HEK293 (cell line): ENCODE data around the gene TBC1D14.

Experiments
- CTCF ChIA-PET: fragments of 350-600 bp; formaldehyde crosslinking; extraction: SDS; loops from one replicate; lab custom pipeline; 2021; ENCODE audit warnings: antibody characterized with exemption; lab: Yijun Ruan, JAX
- POLR2A ChIA-PET: fragments of 300-600 bp; formaldehyde crosslinking; extraction: SDS; loops from one replicate; lab custom pipeline; 2020; ENCODE audit warnings: antibody characterized with exemption, inconsistent platforms; lab: Yijun Ruan, JAX
- H3K27ac ChIP-seq: fragments of 200-500 bp; sonication (Bioruptor generic); 2 replicates; pipeline ENCODE4 v1.5.1; 2014; ENCODE audit warnings: low read depth, low read length, control low read depth, inconsistent platforms; ENCODE audit errors: extremely low read depth
- H3K36me3 ChIP-seq, 2 experiments: fragments of 200-500 bp in 1 of 2; sonication (Bioruptor generic) in 1 of 2; 1 replicate in 1 of 2; 2 replicates in 1 of 2; pipeline ENCODE4 v1.5.1; 2014 to 2017; ENCODE audit warnings: inconsistent platforms in 2 of 2, low read length in 2 of 2; ENCODE audit not compliant: control insufficient read depth in 2 of 2, insufficient read depth in 1 of 2
- H3K4me1 ChIP-seq: fragments of 200-500 bp; sonication (Bioruptor generic); 2 replicates; pipeline ENCODE4 v1.5.1; 2014; ENCODE audit warnings: mild to moderate bottlenecking, low read length, inconsistent platforms; ENCODE audit not compliant: control insufficient read depth, insufficient read depth
- H3K4me3 ChIP-seq: 2 replicates; pipeline ENCODE4 v1.5.1; 2011; ENCODE audit warnings: low read depth, mild to moderate bottlenecking, control low read depth, low read length, moderate library complexity
- H3K9me3 ChIP-seq: fragments of 200-500 bp; sonication (Bioruptor generic); 2 replicates; pipeline ENCODE4 v1.5.1; 2014; ENCODE audit warnings: low read depth, low read length, inconsistent platforms; ENCODE audit not compliant: control insufficient read depth, insufficient read depth
- HOXA7 ChIP-seq: sonication (generic); formaldehyde crosslinking; IDR thresholded peaks from 2 replicates; pipeline ENCODE4 v1.8.1; 2022; ENCODE audit warnings: missing genetic modification reagents, borderline replicate concordance
- KLF16 ChIP-seq: fragments of 450-650 bp; formaldehyde crosslinking; IDR thresholded peaks from 2 replicates; pipeline ENCODE4 v1.5.1; 2017; ENCODE audit warnings: missing biosample characterization, missing genetic modification characterization
- SCRT2 ChIP-seq: fragments of 450-650 bp; formaldehyde crosslinking; IDR thresholded peaks from 2 replicates; pipeline ENCODE4 v1.5.1; 2016; ENCODE audit warnings: missing biosample characterization, missing genetic modification characterization
- YY1 ChIP-seq: fragments of 450-650 bp; formaldehyde crosslinking; IDR thresholded peaks from 2 replicates; pipeline ENCODE4 v1.5.1; 2018; ENCODE audit warnings: missing biosample characterization, missing genetic modification characterization
- ZBTB10 ChIP-seq: fragments of 450-650 bp; formaldehyde crosslinking; IDR thresholded peaks from 2 replicates; pipeline ENCODE4 v1.5.1; 2016; ENCODE audit warnings: missing biosample characterization, missing genetic modification characterization
- ZBTB20 ChIP-seq: fragments of 450-650 bp; formaldehyde crosslinking; IDR thresholded peaks from 2 replicates; pipeline ENCODE4 v1.5.1; 2016; ENCODE audit warnings: missing biosample characterization, missing genetic modification characterization
- ZNF169 ChIP-seq: fragments of 450-650 bp; formaldehyde crosslinking; IDR thresholded peaks from 2 replicates; pipeline ENCODE4 v1.5.1; 2016; ENCODE audit warnings: missing biosample characterization, missing genetic modification characterization
- ZNF18 ChIP-seq: fragments of 450-650 bp; formaldehyde crosslinking; IDR thresholded peaks from 2 replicates; pipeline ENCODE4 v1.5.1; 2016; ENCODE audit warnings: missing biosample characterization, missing genetic modification characterization
- ZNF223 ChIP-seq: fragments of 450-650 bp; formaldehyde crosslinking; IDR thresholded peaks from 2 replicates; pipeline ENCODE4 v1.5.1; 2016; ENCODE audit warnings: missing biosample characterization, missing genetic modification characterization
- ZNF449 ChIP-seq: fragments of 450-650 bp; formaldehyde crosslinking; IDR thresholded peaks from 2 replicates; pipeline ENCODE4 v1.5.1; 2017; ENCODE audit warnings: missing biosample characterization, mild to moderate bottlenecking, missing genetic modification characterization, moderate library complexity
- ZNF488 ChIP-seq: fragments of 450-650 bp; formaldehyde crosslinking; IDR thresholded peaks from 2 replicates; pipeline ENCODE4 v1.5.1; 2016; ENCODE audit warnings: missing biosample characterization, missing genetic modification characterization
- ZNF548 ChIP-seq: fragments of 450-650 bp; formaldehyde crosslinking; IDR thresholded peaks from 2 replicates; pipeline ENCODE4 v1.5.1; 2016; ENCODE audit warnings: missing biosample characterization, missing genetic modification characterization
- ZNF677 ChIP-seq: fragments of 450-650 bp; IDR thresholded peaks from 2 replicates; pipeline ENCODE4 v1.5.0; 2018; ENCODE audit warnings: missing biosample characterization, mild to moderate bottlenecking, missing genetic modification characterization, moderate library complexity
- ZNF776 ChIP-seq: fragments of 450-650 bp; formaldehyde crosslinking; IDR thresholded peaks from 2 replicates; pipeline ENCODE4 v1.5.0; 2017; ENCODE audit warnings: missing biosample characterization, missing genetic modification characterization, borderline replicate concordance
- ZSCAN23 ChIP-seq: fragments of 450-650 bp; formaldehyde crosslinking; IDR thresholded peaks from 2 replicates; pipeline ENCODE4 v1.5.1; 2016; ENCODE audit warnings: missing biosample characterization, missing genetic modification characterization
- TF ChIP-seq, protein P1 (sequence below): fragments of 450-650 bp; formaldehyde crosslinking; IDR thresholded peaks from 2 replicates; pipeline ENCODE4 v1.5.1; 2017; ENCODE audit warnings: missing biosample characterization, missing genetic modification characterization
- TF ChIP-seq, protein P2 (sequence below): fragments of 450-650 bp; IDR thresholded peaks from 2 replicates; pipeline ENCODE4 v1.5.1; 2018; ENCODE audit warnings: missing biosample characterization, mild to moderate bottlenecking, missing genetic modification characterization
- TF ChIP-seq, protein P3 (sequence below): fragments of 450-650 bp; formaldehyde crosslinking; IDR thresholded peaks from 2 replicates; pipeline ENCODE4 v1.5.0; 2017; ENCODE audit warnings: missing biosample characterization, missing genetic modification characterization, borderline replicate concordance
- TF ChIP-seq, protein P4 (sequence below): fragments of 450-650 bp; formaldehyde crosslinking; IDR thresholded peaks from 2 replicates; pipeline ENCODE4 v1.5.1; 2016; ENCODE audit warnings: missing biosample characterization, missing genetic modification characterization

TBC1D14 gene

DNA sequence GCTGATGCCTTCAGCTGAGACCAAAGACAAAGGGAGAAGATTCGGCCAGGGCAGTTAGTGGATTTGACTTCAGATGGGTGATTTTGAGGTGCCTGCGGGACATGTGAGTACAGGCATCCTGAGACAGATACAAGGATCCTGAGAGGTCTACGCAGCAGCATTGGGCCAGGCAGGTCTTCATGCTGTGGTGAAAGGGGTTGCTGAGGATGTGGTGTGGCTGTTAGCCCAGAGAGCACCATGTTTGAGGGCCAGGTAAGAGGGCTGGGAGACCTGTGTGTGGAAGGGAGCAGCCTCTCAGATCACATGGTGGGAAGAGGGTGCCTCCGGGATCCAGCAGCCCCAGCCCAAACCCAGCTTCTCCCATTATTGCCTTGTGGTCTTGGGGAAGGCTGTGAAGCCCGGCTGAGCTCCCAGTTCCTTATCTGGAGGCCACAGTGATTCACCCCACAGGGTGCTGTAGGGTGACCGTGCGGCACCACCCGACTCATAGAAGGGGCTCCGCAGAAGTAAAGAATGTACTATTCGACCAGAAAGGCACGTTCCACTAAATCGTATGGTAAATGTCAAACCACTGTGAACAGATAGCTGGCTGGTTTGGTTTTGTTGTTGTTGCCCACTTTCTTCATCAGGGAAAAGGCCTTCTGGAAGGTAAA lies 105.9 kb downstream of the TBC1D14 start (continued):
- TF ChIP-seq ZNF449 (tag by site-specific recombination) (no peak), ZNF18 (no peak), ZNF223 (no peak), ZNF548 (tag by site-specific recombination) (no peak), ZSCAN23 (tag by site-specific recombination) (no peak)
- TF ChIP-seq, protein P1, sequence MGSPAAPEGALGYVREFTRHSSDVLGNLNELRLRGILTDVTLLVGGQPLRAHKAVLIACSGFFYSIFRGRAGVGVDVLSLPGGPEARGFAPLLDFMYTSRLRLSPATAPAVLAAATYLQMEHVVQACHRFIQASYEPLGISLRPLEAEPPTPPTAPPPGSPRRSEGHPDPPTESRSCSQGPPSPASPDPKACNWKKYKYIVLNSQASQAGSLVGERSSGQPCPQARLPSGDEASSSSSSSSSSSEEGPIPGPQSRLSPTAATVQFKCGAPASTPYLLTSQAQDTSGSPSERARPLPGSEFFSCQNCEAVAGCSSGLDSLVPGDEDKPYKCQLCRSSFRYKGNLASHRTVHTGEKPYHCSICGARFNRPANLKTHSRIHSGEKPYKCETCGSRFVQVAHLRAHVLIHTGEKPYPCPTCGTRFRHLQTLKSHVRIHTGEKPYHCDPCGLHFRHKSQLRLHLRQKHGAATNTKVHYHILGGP (tag by site-specific recombination): no peak
- TF ChIP-seq, protein P2, sequence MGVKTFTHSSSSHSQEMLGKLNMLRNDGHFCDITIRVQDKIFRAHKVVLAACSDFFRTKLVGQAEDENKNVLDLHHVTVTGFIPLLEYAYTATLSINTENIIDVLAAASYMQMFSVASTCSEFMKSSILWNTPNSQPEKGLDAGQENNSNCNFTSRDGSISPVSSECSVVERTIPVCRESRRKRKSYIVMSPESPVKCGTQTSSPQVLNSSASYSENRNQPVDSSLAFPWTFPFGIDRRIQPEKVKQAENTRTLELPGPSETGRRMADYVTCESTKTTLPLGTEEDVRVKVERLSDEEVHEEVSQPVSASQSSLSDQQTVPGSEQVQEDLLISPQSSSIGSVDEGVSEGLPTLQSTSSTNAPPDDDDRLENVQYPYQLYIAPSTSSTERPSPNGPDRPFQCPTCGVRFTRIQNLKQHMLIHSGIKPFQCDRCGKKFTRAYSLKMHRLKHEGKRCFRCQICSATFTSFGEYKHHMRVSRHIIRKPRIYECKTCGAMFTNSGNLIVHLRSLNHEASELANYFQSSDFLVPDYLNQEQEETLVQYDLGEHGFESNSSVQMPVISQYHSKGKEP (tag by site-specific recombination): no peak

- no peak overlapping the region for H3K4me3 ChIP-seq
- POLR2A ChIA-PET: no interaction called here
- TF ChIP-seq YY1 (tag by site-specific recombination) (no peak), SCRT2 (tag by site-specific recombination) (no peak), ZBTB20 (tag by site-specific recombination) (no peak), ZNF677 (tag by site-specific recombination) (no peak)
- TF ChIP-seq, protein P3, sequence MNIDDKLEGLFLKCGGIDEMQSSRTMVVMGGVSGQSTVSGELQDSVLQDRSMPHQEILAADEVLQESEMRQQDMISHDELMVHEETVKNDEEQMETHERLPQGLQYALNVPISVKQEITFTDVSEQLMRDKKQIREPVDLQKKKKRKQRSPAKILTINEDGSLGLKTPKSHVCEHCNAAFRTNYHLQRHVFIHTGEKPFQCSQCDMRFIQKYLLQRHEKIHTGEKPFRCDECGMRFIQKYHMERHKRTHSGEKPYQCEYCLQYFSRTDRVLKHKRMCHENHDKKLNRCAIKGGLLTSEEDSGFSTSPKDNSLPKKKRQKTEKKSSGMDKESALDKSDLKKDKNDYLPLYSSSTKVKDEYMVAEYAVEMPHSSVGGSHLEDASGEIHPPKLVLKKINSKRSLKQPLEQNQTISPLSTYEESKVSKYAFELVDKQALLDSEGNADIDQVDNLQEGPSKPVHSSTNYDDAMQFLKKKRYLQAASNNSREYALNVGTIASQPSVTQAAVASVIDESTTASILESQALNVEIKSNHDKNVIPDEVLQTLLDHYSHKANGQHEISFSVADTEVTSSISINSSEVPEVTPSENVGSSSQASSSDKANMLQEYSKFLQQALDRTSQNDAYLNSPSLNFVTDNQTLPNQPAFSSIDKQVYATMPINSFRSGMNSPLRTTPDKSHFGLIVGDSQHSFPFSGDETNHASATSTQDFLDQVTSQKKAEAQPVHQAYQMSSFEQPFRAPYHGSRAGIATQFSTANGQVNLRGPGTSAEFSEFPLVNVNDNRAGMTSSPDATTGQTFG: no peak
- TF ChIP-seq, all 188 proteins: peak for 0
- Histone ChIP-seq H3K27ac (no peak overlapping the region), H3K36me3 (peaks cover 1 to 75% of the 10 kb centered on the region in 2 experiments; a peak in 2 of 3 replicates), H3K9me3 (no peaks in the 10 kb centered on the region), H3K4me1 (no peaks in the 10 kb centered on the region)
- CTCF ChIA-PET: no interaction called here
Observed at GRCh38 chr4:7016086-7016485, 106.5 kb downstream of the TBC1D14 start.

- POLR2A ChIA-PET: no interaction called here
- no peaks in the 10 kb centered on the region for H3K4me1 ChIP-seq
- H3K9me3 ChIP-seq: no peaks in the 10 kb centered on the region
- peaks cover 4 to 73% of the 10 kb centered on the region in 2 experiments; a peak in 2 of 3 replicates for H3K36me3 ChIP-seq
- H3K27ac ChIP-seq: no peak overlapping the region
- no peak overlapping the region for H3K4me3 ChIP-seq
- CTCF ChIA-PET: no interaction called here
- TF ChIP-seq HOXA7 (CRISPR knock-in tag) (no peak), ZBTB10 (tag by site-specific recombination) (no peak), ZNF488 (tag by site-specific recombination) (no peak), KLF16 (tag by site-specific recombination) (no peak), ZNF169 (no peak), ZNF776 (tag by site-specific recombination) (no peak)
- TF ChIP-seq, protein P4, sequence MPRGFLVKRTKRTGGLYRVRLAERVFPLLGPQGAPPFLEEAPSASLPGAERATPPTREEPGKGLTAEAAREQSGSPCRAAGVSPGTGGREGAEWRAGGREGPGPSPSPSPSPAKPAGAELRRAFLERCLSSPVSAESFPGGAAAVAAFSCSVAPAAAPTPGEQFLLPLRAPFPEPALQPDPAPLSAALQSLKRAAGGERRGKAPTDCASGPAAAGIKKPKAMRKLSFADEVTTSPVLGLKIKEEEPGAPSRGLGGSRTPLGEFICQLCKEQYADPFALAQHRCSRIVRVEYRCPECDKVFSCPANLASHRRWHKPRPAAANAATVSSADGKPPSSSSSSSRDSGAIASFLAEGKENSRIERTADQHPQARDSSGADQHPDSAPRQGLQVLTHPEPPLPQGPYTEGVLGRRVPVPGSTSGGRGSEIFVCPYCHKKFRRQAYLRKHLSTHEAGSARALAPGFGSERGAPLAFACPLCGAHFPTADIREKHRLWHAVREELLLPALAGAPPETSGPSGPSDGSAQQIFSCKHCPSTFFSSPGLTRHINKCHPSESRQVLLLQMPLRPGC (tag by site-specific recombination): no peak
Observed at GRCh38 chr4:7016512-7016911, 106.9 kb downstream of the TBC1D14 start.
